Stomach (tissue), 4 donors: ENCODE measurements around the gene ETS2.
A peak's percentile ranks its signal among the peaks of the same experiment; 100 is the strongest.

Experiments
- POLR2A ChIP-seq, 4 donors: fragments of 450-650 bp; IDR thresholded peaks; one replicate each; pipeline ENCODE4 v1.6.1; 2016; ENCODE audit warnings: antibody characterized with exemption in 4 of 4, control low read depth in 2 of 4, mild to moderate bottlenecking in 1 of 4, moderate library complexity in 1 of 4
- POLR2AphosphoS5 ChIP-seq, 3 donors: sonication (generic); formaldehyde crosslinking; IDR thresholded peaks; one replicate each; pipeline ENCODE4 v1.6.1; 2016; ENCODE audit warnings: antibody characterized with exemption in 3 of 3
- TF ChIP-seq, protein P1 (sequence below), 7 experiments: fragments of 450-650 bp in 4 of 7; fragments of 200-600 bp in 3 of 7; sonication (generic) in 3 of 7; IDR thresholded peaks; one replicate each; pipeline ENCODE4 v1.5.1; 2016 to 2019; ENCODE audit warnings: antibody characterized with exemption in 7 of 7, control low read depth in 2 of 7, mild to moderate bottlenecking in 1 of 7

GRCh38 chr21:38806942-38807284 lies 1.2 kb downstream of the ETS2 start:
- TF ChIP-seq POLR2AphosphoS5 (IDR thresholded peaks at IDR 0.05) (peak in 2 of 3 donors; percentile 48 to 49), POLR2A (IDR thresholded peaks at IDR 0.05) (no peak)
- TF ChIP-seq, protein P1, sequence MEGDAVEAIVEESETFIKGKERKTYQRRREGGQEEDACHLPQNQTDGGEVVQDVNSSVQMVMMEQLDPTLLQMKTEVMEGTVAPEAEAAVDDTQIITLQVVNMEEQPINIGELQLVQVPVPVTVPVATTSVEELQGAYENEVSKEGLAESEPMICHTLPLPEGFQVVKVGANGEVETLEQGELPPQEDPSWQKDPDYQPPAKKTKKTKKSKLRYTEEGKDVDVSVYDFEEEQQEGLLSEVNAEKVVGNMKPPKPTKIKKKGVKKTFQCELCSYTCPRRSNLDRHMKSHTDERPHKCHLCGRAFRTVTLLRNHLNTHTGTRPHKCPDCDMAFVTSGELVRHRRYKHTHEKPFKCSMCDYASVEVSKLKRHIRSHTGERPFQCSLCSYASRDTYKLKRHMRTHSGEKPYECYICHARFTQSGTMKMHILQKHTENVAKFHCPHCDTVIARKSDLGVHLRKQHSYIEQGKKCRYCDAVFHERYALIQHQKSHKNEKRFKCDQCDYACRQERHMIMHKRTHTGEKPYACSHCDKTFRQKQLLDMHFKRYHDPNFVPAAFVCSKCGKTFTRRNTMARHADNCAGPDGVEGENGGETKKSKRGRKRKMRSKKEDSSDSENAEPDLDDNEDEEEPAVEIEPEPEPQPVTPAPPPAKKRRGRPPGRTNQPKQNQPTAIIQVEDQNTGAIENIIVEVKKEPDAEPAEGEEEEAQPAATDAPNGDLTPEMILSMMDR (IDR thresholded peaks at IDR 0.05), result no peak
